OCI-LY7 (cell line): ENCODE measurements around the gene SMOC1. TPM values are rescaled to one million over a fixed set of nuclear protein-coding genes. Genes with fewer than 3 reads are reported as not detected.

ENCODE experiments used
- BruUV-seq: library from RNA; stranded (reverse); fragments of 400-500 nt; replicated peaks from 2 replicates; lab custom pipeline; 2021; lab: Mats Ljungman, UMichigan
- CTCF ChIA-PET: fragments of 300-600 bp; sonication (Branson Sonifier 250); formaldehyde crosslinking; loops from one replicate; lab custom pipeline; 2022; ENCODE audit warnings: antibody characterized with exemption; ENCODE audit not compliant: unreplicated experiment; lab: Charles Lee
- POLR2A ChIA-PET: fragments of 300-600 bp; sonication (Branson Sonifier 250); formaldehyde crosslinking; loops from one replicate; lab custom pipeline; 2022; ENCODE audit warnings: antibody characterized with exemption; lab: Charles Lee
- DNase-seq: peaks from one replicate; pipeline ENCODE4 v3.0.0-alpha.2; 2015; ENCODE audit warnings: low spot score
- H2AFZ ChIP-seq: fragments of 200-600 bp; sonication (generic), shearing (Covaris generic); 2 replicates; pipeline ENCODE4 v1.6.1; 2014; ENCODE audit warnings: mild to moderate bottlenecking, antibody characterized with exemption, low read length, moderate library complexity
- H3K27ac ChIP-seq: fragments of 200-600 bp; sonication (generic); 2 replicates; pipeline ENCODE4 v1.5.1; 2014; ENCODE audit warnings: mixed run types, low read depth, mild to moderate bottlenecking, moderate library complexity, low read length, inconsistent platforms; ENCODE audit not compliant: poor library complexity, severe bottlenecking
- H3K36me3 ChIP-seq: fragments of 200-600 bp; sonication (generic); 2 replicates; pipeline ENCODE4 v1.6.1; 2014; ENCODE audit warnings: mild to moderate bottlenecking, antibody characterized with exemption, low read length, moderate library complexity, mixed read lengths; ENCODE audit not compliant: insufficient read depth
- H3K4me1 ChIP-seq: fragments of 200-600 bp; sonication (generic); 2 replicates; pipeline ENCODE4 v1.5.1; 2014; ENCODE audit warnings: mild to moderate bottlenecking, low read length; ENCODE audit not compliant: insufficient read depth, poor library complexity, severe bottlenecking
- H3K4me2 ChIP-seq: fragments of 200-600 bp; sonication (generic); 2 replicates; pipeline ENCODE4 v1.6.1; 2014; ENCODE audit warnings: mild to moderate bottlenecking, low read length
- H3K4me3 ChIP-seq: fragments of 200-600 bp; sonication (generic); 2 replicates; pipeline ENCODE4 v1.5.1; 2014; ENCODE audit warnings: mild to moderate bottlenecking, low read depth, low read length; ENCODE audit not compliant: poor library complexity, severe bottlenecking
- H3K79me2 ChIP-seq: fragments of 200-600 bp; sonication (generic); 2 replicates; pipeline ENCODE4 v1.6.1; 2016; ENCODE audit warnings: low read depth, mild to moderate bottlenecking, low read length, moderate library complexity, mixed read lengths; ENCODE audit not compliant: insufficient read depth
- H3K9me2 ChIP-seq: fragments of 200-600 bp; sonication (generic); 2 replicates; pipeline ENCODE4 v1.6.1; 2016; ENCODE audit warnings: mild to moderate bottlenecking, low read length, mixed read lengths; ENCODE audit not compliant: insufficient read depth
- H3K9me3 ChIP-seq: fragments of 200-600 bp; sonication (generic); 2 replicates; pipeline ENCODE4 v1.6.1; 2014; ENCODE audit warnings: mild to moderate bottlenecking, mixed run types, low read length, mixed read lengths
- H4K20me1 ChIP-seq: fragments of 200-600 bp; sonication (generic); 2 replicates; pipeline ENCODE4 v1.6.1; 2014; ENCODE audit warnings: mild to moderate bottlenecking, antibody characterized with exemption, low read length, moderate library complexity, mixed read lengths; ENCODE audit not compliant: insufficient read depth
- CTCF ChIP-seq: fragments of 200-600 bp; sonication (generic); conservative IDR thresholded peaks from 2 replicates; pipeline ENCODE4 v1.5.1; 2014; ENCODE audit warnings: mild to moderate bottlenecking, antibody characterized with exemption, low read length, moderate library complexity, mixed read lengths
- EZH2phosphoT487 ChIP-seq: fragments of 200-600 bp; sonication (generic); IDR thresholded peaks from 2 replicates; pipeline ENCODE4 v1.6.1; 2018; ENCODE audit warnings: low read depth, borderline replicate concordance, mild to moderate bottlenecking, mixed run types, antibody characterized with exemption, low read length, moderate library complexity, mixed read lengths
- intact Hi-C: fragments of 100-400 bp; cut with micrococcal nuclease; formaldehyde crosslinking; loops from one replicate; pipeline ENCODE4 v1.10.0; 2022; ENCODE audit not compliant: unreplicated experiment
- total RNA-seq, 2 experiments: library from RNA; depleted of rRNA in 1 of 2; stranded (reverse); fragments of >200 nt in 1 of 2; shearing (Covaris generic) in 1 of 2; gene quantifications; 2 replicates each; pipeline ENCODE4 v1.2.3, GENCODE V29; 2014 to 2022

The SMOC1 gene
- total RNA-seq, 2 experiments from 2014 or later, result not detected

- no peak for TF ChIP-seq EZH2phosphoT487
- TF ChIP-seq CTCF, result no peak
- Histone ChIP-seq H2AFZ (no peak overlapping the region), H3K4me2 (no peak overlapping the region), H3K79me2 (no peaks in the 10 kb centered on the region), H3K27ac (no peak overlapping the region), H3K9me3 (no peaks in the 10 kb centered on the region), H3K4me1 (no peaks in the 10 kb centered on the region), H4K20me1 (no peaks in the 10 kb centered on the region), H3K9me2 (no peaks in the 10 kb centered on the region), H3K4me3 (no peak overlapping the region), H3K36me3 (no peaks in the 10 kb centered on the region)
- intact Hi-C loops, result no loop called here
- ChIA-PET POLR2A (no interaction called here), CTCF (no interaction called here)
- BruUV-seq, result no TSS peak
- no peak for DNase-seq
Measured at GRCh38 chr14:69968681-69969080, 89.5 kb downstream of the SMOC1 start.

- no TSS peak for BruUV-seq
- no peak for DNase-seq
- Histone ChIP-seq H3K9me3 (no peaks in the 10 kb centered on the region), H3K79me2 (no peaks in the 10 kb centered on the region), H3K27ac (no peak overlapping the region), H3K4me2 (no peak overlapping the region), H4K20me1 (no peaks in the 10 kb centered on the region), H2AFZ (no peak overlapping the region), H3K9me2 (no peaks in the 10 kb centered on the region), H3K4me1 (no peaks in the 10 kb centered on the region), H3K36me3 (no peaks in the 10 kb centered on the region), H3K4me3 (no peak overlapping the region)
- TF ChIP-seq EZH2phosphoT487 (no peak), CTCF (no peak)
- intact Hi-C loops, result no loop called here
- POLR2A ChIA-PET, result no interaction called here
- CTCF ChIA-PET, result no interaction called here
Measured at GRCh38 chr14:69972755-69973154, 93.5 kb downstream of the SMOC1 start.

GRCh38 chr14:69973846-69974245 lies 94.6 kb downstream of the SMOC1 start:
- intact Hi-C loops, result no loop called here
- CTCF ChIA-PET, result no interaction called here
- TF ChIP-seq CTCF, result no peak
- TF ChIP-seq EZH2phosphoT487, result no peak
- Histone ChIP-seq H3K27ac (no peak overlapping the region), H3K4me3 (no peak overlapping the region), H3K9me2 (no peaks in the 10 kb centered on the region), H3K79me2 (no peaks in the 10 kb centered on the region), H3K9me3 (no peaks in the 10 kb centered on the region), H4K20me1 (no peaks in the 10 kb centered on the region), H3K4me1 (no peaks in the 10 kb centered on the region), H3K36me3 (no peaks in the 10 kb centered on the region), H3K4me2 (no peak overlapping the region), H2AFZ (no peak overlapping the region)
- no TSS peak for BruUV-seq
- POLR2A ChIA-PET, result no interaction called here
- no peak for DNase-seq
